HK-2 (cell line): ENCODE measurements around the gene STAB1.
"Not testable (repeated sequence)": the region's sequence is repeated elsewhere in the genome, so short reads cannot be mapped to it uniquely, and the experiment has no call there.

ENCODE experiments used
- DNase-seq: peaks from one replicate; pipeline ENCODE4 v3.0.0-alpha.2; 2018; ENCODE audit not compliant: unreplicated experiment

The STAB1 gene

GRCh38 chr3:52524752-52525679, 29.9 kb downstream of the STAB1 start:
- DNase-seq, result no peak

- no peak for DNase-seq
These were observed 30.8 kb downstream of the STAB1 start for GRCh38 chr3:52525680-52526561.

GRCh38 chr3:52526671-52527038, 31.5 kb downstream of the STAB1 start:
- not testable (repeated sequence) for DNase-seq

GRCh38 chr3:52527039-52527731, 32.0 kb downstream of the STAB1 start:
- no peak for DNase-seq

GRCh38 chr3:52527732-52528585, 32.8 kb downstream of the STAB1 start:
- no peak for DNase-seq

- no peak for DNase-seq
These were observed 33.6 kb downstream of the STAB1 start for GRCh38 chr3:52528586-52529375.

- no peak for DNase-seq
These were observed 34.5 kb downstream of the STAB1 start for GRCh38 chr3:52529376-52530333.

GRCh38 chr3:52530918-52531826, 36.0 kb downstream of the STAB1 start:
- no peak for DNase-seq

- DNase-seq, result no peak
These were observed 36.9 kb downstream of the STAB1 start for GRCh38 chr3:52531860-52532516.

- DNase-seq, result peak; percentile 52
These were observed 37.3 kb downstream of the STAB1 start for GRCh38 chr3:52532517-52532837.

GRCh38 chr3:52532838-52533622, 37.9 kb downstream of the STAB1 start:
- peak; percentile 45 for DNase-seq

GRCh38 chr3:52533623-52534280, 38.6 kb downstream of the STAB1 start, which contains the start of gene NT5DC2:
NT5DC2 (minus strand) TSS chr3:52533857; CDS start chr3:52533737, 120 bp downstream.
- DNase-seq, result peak; percentile 60

GRCh38 chr3:52534281-52535183, 39.4 kb downstream of the STAB1 start:
- DNase-seq, result no peak

- no peak for DNase-seq
These were observed 40.4 kb downstream of the STAB1 start for GRCh38 chr3:52535411-52536111.

- no peak for DNase-seq
These were observed 40.9 kb downstream of the STAB1 start for GRCh38 chr3:52536112-52536368.
